Duodenal mucosa (tissue), 2 donors: Measurements from ENCODE around the gene TOMM7.

Experiments
- H3K27ac ChIP-seq: one replicate; pipeline ENCODE4 v1.7.0; 2013; ENCODE audit warnings: low read depth, low read length
- H3K27me3 ChIP-seq, 2 donors: one replicate each; pipeline ENCODE4 v1.7.0; 2013; ENCODE audit warnings: low read length in 2 of 2, control low read depth in 1 of 2; ENCODE audit not compliant: insufficient read depth in 2 of 2, control insufficient read depth in 1 of 2
- H3K36me3 ChIP-seq, 2 donors: one replicate each; pipeline ENCODE4 v1.7.0; 2013; ENCODE audit warnings: low read length in 2 of 2, control low read depth in 1 of 2; ENCODE audit not compliant: insufficient read depth in 2 of 2, control insufficient read depth in 1 of 2
- H3K4me1 ChIP-seq, 2 donors: one replicate each; pipeline ENCODE4 v1.7.0; 2013; ENCODE audit warnings: low read length in 2 of 2, control low read depth in 1 of 2; ENCODE audit not compliant: insufficient read depth in 2 of 2, control insufficient read depth in 1 of 2
- H3K4me3 ChIP-seq, 2 donors: one replicate each; pipeline ENCODE4 v1.7.0; 2013; ENCODE audit warnings: low read length in 2 of 2, low read depth in 1 of 2
- H3K9ac ChIP-seq, 2 donors: one replicate each; pipeline ENCODE4 v1.7.0; 2013; ENCODE audit warnings: low read length in 2 of 2, low read depth in 1 of 2
- H3K9me3 ChIP-seq, 2 donors: one replicate each; pipeline ENCODE4 v1.7.0; 2013; ENCODE audit warnings: low read length in 2 of 2, control low read depth in 1 of 2; ENCODE audit not compliant: control insufficient read depth in 1 of 2

The TOMM7 gene

GRCh38 chr7:22822486-22823141 lies at the start of gene TOMM7:
Gene TOMM7 (minus strand): TSS chr7:22822849. CDS start chr7:22822779, 70 bp downstream.
- Histone ChIP-seq H3K36me3 (peaks cover 0 to 4% of the 10 kb centered on the region in 2 donors), H3K27ac (peak within 1 kb of the TSS; percentile 48), H3K4me1 (peaks cover 5 to 27% of the 10 kb centered on the region in 2 donors), H3K27me3 (no peaks in the 10 kb centered on the region), H3K9me3 (no peaks in the 10 kb centered on the region), H3K4me3 (peak within 1 kb of the TSS; percentile 98 to 100), H3K9ac (peak within 1 kb of the TSS; percentile 85 to 94)

- no peak overlapping the region for H3K9ac ChIP-seq
- H3K4me1 ChIP-seq = no peaks in the 10 kb centered on the region
- H3K27ac ChIP-seq = no peak overlapping the region
- H3K9me3 ChIP-seq = no peaks in the 10 kb centered on the region
- no peaks in the 10 kb centered on the region for H3K27me3 ChIP-seq
- H3K4me3 ChIP-seq = peak overlapping the region in 1 of 2 donors; percentile 22
- no peaks in the 10 kb centered on the region for H3K36me3 ChIP-seq
Measured at GRCh38 chr7:22872096-22872807, 49.6 kb upstream of the TOMM7 start.

GRCh38 chr7:22871661-22872060 lies 49.0 kb upstream of the TOMM7 start:
- H3K4me1 ChIP-seq = no peaks in the 10 kb centered on the region
- no peak overlapping the region for H3K4me3 ChIP-seq
- H3K27me3 ChIP-seq = no peaks in the 10 kb centered on the region
- H3K9ac ChIP-seq = no peak overlapping the region
- no peaks in the 10 kb centered on the region for H3K9me3 ChIP-seq
- H3K36me3 ChIP-seq = no peaks in the 10 kb centered on the region
- no peak overlapping the region for H3K27ac ChIP-seq

DNA sequence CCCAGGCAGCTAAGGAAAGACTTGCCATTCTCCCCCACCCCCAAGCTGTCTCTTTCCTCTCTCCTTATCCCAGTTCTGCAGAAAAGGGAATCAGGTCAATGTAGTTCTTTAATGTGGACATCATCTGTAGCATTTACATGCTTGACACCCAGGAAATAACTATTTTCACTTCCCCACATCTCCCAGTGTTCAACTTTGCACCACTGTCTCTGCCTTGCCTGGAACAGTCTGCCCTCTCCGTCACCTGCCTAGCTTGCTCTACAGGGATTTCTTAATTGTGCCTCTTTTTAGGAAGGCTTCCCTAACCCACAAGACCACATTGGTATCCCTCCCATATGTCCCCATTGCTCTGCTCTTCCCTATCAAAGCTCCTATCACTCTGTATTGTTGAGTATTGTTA lies 45.9 kb upstream of the TOMM7 start:
- H3K9me3 ChIP-seq = no peaks in the 10 kb centered on the region
- no peak overlapping the region for H3K4me3 ChIP-seq
- H3K4me1 ChIP-seq = peaks cover 6 to 11% of the 10 kb centered on the region in 2 donors
- H3K9ac ChIP-seq = no peak overlapping the region
- no peaks in the 10 kb centered on the region for H3K36me3 ChIP-seq
- no peak overlapping the region for H3K27ac ChIP-seq
- no peaks in the 10 kb centered on the region for H3K27me3 ChIP-seq

DNA sequence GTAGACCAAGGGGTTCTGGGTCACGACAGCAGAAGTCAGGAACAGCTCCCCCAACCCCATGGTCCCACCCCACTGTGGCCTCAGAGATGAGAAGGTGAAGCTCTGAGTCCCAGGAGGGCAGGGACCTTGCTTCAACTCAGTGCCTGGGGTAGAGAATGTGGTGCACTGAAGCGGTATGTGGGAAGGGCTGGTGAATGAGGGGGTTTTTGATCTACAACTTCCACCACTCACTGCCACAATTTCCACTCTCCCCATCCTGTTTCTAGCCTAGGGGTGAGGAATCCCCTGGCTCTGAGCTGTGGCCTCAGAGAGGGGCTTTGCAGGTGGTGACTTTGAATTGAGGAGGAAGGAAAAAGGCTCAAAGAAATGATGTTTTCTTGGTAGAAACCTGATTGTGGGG lies 44.9 kb upstream of the TOMM7 start:
- peak overlapping the region; percentile 13 for H3K27ac ChIP-seq
- H3K27me3 ChIP-seq = no peaks in the 10 kb centered on the region
- no peak overlapping the region for H3K9ac ChIP-seq
- H3K9me3 ChIP-seq = no peaks in the 10 kb centered on the region
- no peak overlapping the region for H3K4me3 ChIP-seq
- peaks cover 6 to 11% of the 10 kb centered on the region in 2 donors for H3K4me1 ChIP-seq
- H3K36me3 ChIP-seq = no peaks in the 10 kb centered on the region

DNA sequence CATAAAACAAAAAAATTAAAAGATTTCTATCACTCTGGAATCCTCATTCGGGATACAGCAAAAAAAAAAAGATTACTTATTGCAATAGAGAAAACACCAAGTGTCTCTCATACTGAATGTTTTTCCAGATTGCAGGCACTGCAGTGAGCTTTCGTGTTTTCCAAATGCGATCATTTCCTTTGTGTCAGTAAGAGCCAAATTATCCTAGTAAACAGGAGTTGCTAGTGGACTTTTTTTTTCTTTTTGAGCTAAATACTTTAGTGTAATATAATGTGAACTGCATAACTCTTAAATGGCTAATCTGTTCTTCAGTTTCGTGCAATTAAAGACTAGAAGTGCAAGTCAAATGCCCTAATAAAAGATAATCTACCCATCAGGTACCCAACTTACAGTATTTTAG lies 44.4 kb upstream of the TOMM7 start:
- Histone ChIP-seq H3K36me3 (no peaks in the 10 kb centered on the region), H3K27ac (no peak overlapping the region), H3K4me1 (peaks cover 6 to 11% of the 10 kb centered on the region in 2 donors), H3K4me3 (no peak overlapping the region), H3K27me3 (no peaks in the 10 kb centered on the region), H3K9me3 (no peaks in the 10 kb centered on the region), H3K9ac (no peak overlapping the region)

DNA sequence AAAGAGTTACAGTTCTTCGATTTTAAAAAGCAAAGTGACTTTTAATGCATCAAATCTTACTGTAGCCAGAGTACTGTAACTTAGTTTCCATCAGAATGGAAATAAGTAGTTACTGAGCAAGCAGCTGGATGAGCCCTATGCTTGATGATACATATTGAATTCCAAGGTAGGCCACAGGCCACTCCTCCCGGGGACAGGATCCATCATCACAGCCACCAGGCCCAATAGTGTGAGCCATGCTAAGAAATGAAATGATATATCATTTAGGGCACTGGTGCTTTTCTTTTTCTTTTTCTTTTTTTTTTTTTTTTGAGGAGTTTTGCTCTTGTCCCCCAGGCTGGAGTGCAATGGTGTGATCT lies 42.9 kb upstream of the TOMM7 start:
- Histone ChIP-seq H3K36me3 (no peaks in the 10 kb centered on the region), H3K4me3 (no peak overlapping the region), H3K9ac (no peak overlapping the region), H3K27ac (peak overlapping the region; percentile 39), H3K27me3 (no peaks in the 10 kb centered on the region), H3K9me3 (no peaks in the 10 kb centered on the region), H3K4me1 (peaks cover 6 to 11% of the 10 kb centered on the region in 2 donors)

- no peaks in the 10 kb centered on the region for H3K27me3 ChIP-seq
- H3K4me3 ChIP-seq = no peak overlapping the region
- no peak overlapping the region for H3K9ac ChIP-seq
- H3K36me3 ChIP-seq = no peaks in the 10 kb centered on the region
- peak overlapping the region; percentile 39 for H3K27ac ChIP-seq
- H3K4me1 ChIP-seq = peaks cover 6 to 11% of the 10 kb centered on the region in 2 donors
- H3K9me3 ChIP-seq = no peaks in the 10 kb centered on the region
Measured at GRCh38 chr7:22864855-22865601, 42.4 kb upstream of the TOMM7 start.

DNA sequence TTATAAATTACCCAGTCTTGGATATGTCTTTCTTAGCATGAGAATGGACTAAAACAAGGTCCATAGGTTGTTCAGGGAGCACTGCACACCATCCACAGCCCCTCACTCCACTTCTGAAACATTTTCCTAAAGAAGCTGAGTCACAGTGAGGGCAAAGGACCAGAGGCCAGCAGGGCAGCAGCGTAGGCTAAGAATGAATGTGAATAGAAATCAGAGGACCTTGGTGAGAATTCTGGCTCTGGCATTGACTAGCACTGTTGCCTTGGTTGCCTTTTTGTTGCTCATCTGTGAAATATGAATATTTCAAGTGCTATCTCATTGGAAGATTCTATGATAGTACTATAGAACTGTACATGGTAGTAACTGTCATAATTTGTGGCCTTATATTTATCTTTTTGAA lies 41.7 kb upstream of the TOMM7 start:
- Histone ChIP-seq H3K27ac (no peak overlapping the region), H3K9me3 (no peaks in the 10 kb centered on the region), H3K4me1 (peaks cover 7 to 11% of the 10 kb centered on the region in 2 donors), H3K36me3 (no peaks in the 10 kb centered on the region), H3K9ac (no peak overlapping the region), H3K4me3 (no peak overlapping the region), H3K27me3 (no peaks in the 10 kb centered on the region)
